HG03103 (cell line): ENCODE results near the gene PTPN23.

Experiments
- ATAC-seq: cut with Tn5 transposase; IDR thresholded peaks from one replicate; pipeline ENCODE4 v1.9.1; 2021; ENCODE audit warnings: low read depth; ENCODE audit not compliant: unreplicated experiment

Gene PTPN23

GRCh38 chr3:47370887-47371697, 9.7 kb upstream of the PTPN23 start:
- ATAC-seq: no peak

- ATAC-seq: no peak
These were observed 6.2 kb upstream of the PTPN23 start for GRCh38 chr3:47374587-47374986.

- no peak for ATAC-seq
These were observed 4.4 kb upstream of the PTPN23 start for GRCh38 chr3:47376393-47376792.

GRCh38 chr3:47377186-47377585, 3.6 kb upstream of the PTPN23 start:
- no peak for ATAC-seq

GRCh38 chr3:47378869-47379268, 2.0 kb upstream of the PTPN23 start:
- ATAC-seq: no peak

GRCh38 chr3:47379411-47379899, 1.4 kb upstream of the PTPN23 start:
- no peak for ATAC-seq

GRCh38 chr3:47380026-47380600, 708 bp upstream of the PTPN23 start:
- ATAC-seq: no peak

- peak; percentile 64 for ATAC-seq
These were observed 716 bp downstream of the PTPN23 start for GRCh38 chr3:47381317-47382157.

- ATAC-seq: no peak
These were observed 3.6 kb downstream of the PTPN23 start for GRCh38 chr3:47384425-47384824.

GRCh38 chr3:47385007-47385406, 4.2 kb downstream of the PTPN23 start:
- ATAC-seq: no peak

GRCh38 chr3:47385796-47386195, 5.0 kb downstream of the PTPN23 start:
- ATAC-seq: no peak

- no peak for ATAC-seq
These were observed 12.1 kb downstream of the PTPN23 start for GRCh38 chr3:47392933-47393332.

- ATAC-seq: no peak
These were observed 13.5 kb downstream of the PTPN23 start for GRCh38 chr3:47394140-47394870.

GRCh38 chr3:47394881-47395280, 14.1 kb downstream of the PTPN23 start:
- ATAC-seq: no peak

GRCh38 chr3:47398228-47398627, 17.4 kb downstream of the PTPN23 start:
- no peak for ATAC-seq

- ATAC-seq: no peak
These were observed 18.2 kb downstream of the PTPN23 start for GRCh38 chr3:47399016-47399415.

- ATAC-seq: no peak
These were observed 18.9 kb downstream of the PTPN23 start for GRCh38 chr3:47399531-47400270.

- ATAC-seq: no peak
These were observed 23.6 kb downstream of the PTPN23 start for GRCh38 chr3:47404431-47404876.

GRCh38 chr3:47404955-47405790, 24.4 kb downstream of the PTPN23 start:
- ATAC-seq: no peak
